Activated CD8-positive, alpha-beta T cell treated with anti-CD3 and anti-CD28 coated beads for 36 hours (primary cell): ENCODE results near the gene ISLR. TPM values are rescaled to one million over a fixed set of nuclear protein-coding genes. Genes with fewer than 3 reads are reported as not detected.
A peak's percentile ranks its signal among the peaks of the same experiment; 100 is the strongest.

ENCODE experiments used
- ATAC-seq: fragments of 200-7000 bp; cut with Tn5 transposase; one replicate; pipeline ENCODE4 v1.10.0; 2021; ENCODE audit warnings: mild to moderate bottlenecking, moderate library complexity
- CTCF ChIA-PET: fragments of 350-600 bp; sonication (Branson Sonifier 250); formaldehyde crosslinking; loops from one replicate; lab custom pipeline; 2021; ENCODE audit warnings: antibody characterized with exemption; lab: Charles Lee
- POLR2A ChIA-PET: fragments of 350-600 bp; sonication (Branson Sonifier 250); formaldehyde crosslinking; loops from one replicate; lab custom pipeline; 2021; ENCODE audit warnings: antibody characterized with exemption; lab: Charles Lee
- DNase-seq: peaks from one replicate; pipeline ENCODE4 v3.0.0-alpha.2; 2020
- H3K27ac Mint-ChIP-seq: one replicate; pipeline ENCODE4 v1.8.0; 2021; ENCODE audit warnings: mild to moderate bottlenecking, mixed read lengths
- H3K27me3 Mint-ChIP-seq: one replicate; pipeline ENCODE4 v1.8.0; 2021; ENCODE audit warnings: mixed read lengths
- H3K36me3 Mint-ChIP-seq: one replicate; pipeline ENCODE4 v1.8.0; 2021; ENCODE audit warnings: low read depth, mixed read lengths
- H3K4me1 Mint-ChIP-seq: one replicate; pipeline ENCODE4 v1.8.0; 2021; ENCODE audit warnings: low read depth, mixed read lengths
- H3K4me3 Mint-ChIP-seq: one replicate; pipeline ENCODE4 v1.8.0; 2021; ENCODE audit warnings: mild to moderate bottlenecking, moderate library complexity, mixed read lengths
- H3K9me3 Mint-ChIP-seq: one replicate; pipeline ENCODE4 v1.8.0; 2021; ENCODE audit warnings: mixed read lengths
- intact Hi-C: fragments of 100-400 bp; cut with micrococcal nuclease; formaldehyde crosslinking; loops from one replicate; pipeline ENCODE4 v1.10.0; 2022
- total RNA-seq, 2 experiments: library from RNA; stranded (reverse); gene quantifications; one replicate each; pipeline ENCODE4 v1.2.3, GENCODE V29; 2021
- TF ChIP-seq, protein P1 (sequence below): fragments of 200-600 bp; IDR thresholded peaks from one replicate; pipeline ENCODE4 v1.8.0; 2022; ENCODE audit warnings: antibody characterized with exemption, mild to moderate bottlenecking

ISLR gene, protein sequence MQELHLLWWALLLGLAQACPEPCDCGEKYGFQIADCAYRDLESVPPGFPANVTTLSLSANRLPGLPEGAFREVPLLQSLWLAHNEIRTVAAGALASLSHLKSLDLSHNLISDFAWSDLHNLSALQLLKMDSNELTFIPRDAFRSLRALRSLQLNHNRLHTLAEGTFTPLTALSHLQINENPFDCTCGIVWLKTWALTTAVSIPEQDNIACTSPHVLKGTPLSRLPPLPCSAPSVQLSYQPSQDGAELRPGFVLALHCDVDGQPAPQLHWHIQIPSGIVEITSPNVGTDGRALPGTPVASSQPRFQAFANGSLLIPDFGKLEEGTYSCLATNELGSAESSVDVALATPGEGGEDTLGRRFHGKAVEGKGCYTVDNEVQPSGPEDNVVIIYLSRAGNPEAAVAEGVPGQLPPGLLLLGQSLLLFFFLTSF
- total RNA-seq: not detected

GRCh38 chr15:74173380-74174218 is at the start of gene ISLR:
TSS of gene ISLR (plus strand) at chr15:74173710. CDS start at chr15:74174859, 1,149 bp downstream.
- TF ChIP-seq, protein P1, sequence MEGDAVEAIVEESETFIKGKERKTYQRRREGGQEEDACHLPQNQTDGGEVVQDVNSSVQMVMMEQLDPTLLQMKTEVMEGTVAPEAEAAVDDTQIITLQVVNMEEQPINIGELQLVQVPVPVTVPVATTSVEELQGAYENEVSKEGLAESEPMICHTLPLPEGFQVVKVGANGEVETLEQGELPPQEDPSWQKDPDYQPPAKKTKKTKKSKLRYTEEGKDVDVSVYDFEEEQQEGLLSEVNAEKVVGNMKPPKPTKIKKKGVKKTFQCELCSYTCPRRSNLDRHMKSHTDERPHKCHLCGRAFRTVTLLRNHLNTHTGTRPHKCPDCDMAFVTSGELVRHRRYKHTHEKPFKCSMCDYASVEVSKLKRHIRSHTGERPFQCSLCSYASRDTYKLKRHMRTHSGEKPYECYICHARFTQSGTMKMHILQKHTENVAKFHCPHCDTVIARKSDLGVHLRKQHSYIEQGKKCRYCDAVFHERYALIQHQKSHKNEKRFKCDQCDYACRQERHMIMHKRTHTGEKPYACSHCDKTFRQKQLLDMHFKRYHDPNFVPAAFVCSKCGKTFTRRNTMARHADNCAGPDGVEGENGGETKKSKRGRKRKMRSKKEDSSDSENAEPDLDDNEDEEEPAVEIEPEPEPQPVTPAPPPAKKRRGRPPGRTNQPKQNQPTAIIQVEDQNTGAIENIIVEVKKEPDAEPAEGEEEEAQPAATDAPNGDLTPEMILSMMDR: no peak
- Mint-ChIP-seq H3K4me3 (no peak within 1 kb of the TSS), H3K27ac (no peak within 1 kb of the TSS), H3K27me3 (no peaks in the 10 kb centered on the region), H3K9me3 (no peaks in the 10 kb centered on the region), H3K36me3 (no peaks in the 10 kb centered on the region), H3K4me1 (no peaks in the 10 kb centered on the region)
- POLR2A ChIA-PET: interaction anchor here (1.1 kb wide), 1 partner anchor 136 kb away, joined by 3 read pairs; no protein-coding TSS in a partner anchor
- ATAC-seq: no peak
- CTCF ChIA-PET: no interaction called here
- DNase-seq: no peak
- intact Hi-C loops: no loop called here

DNA sequence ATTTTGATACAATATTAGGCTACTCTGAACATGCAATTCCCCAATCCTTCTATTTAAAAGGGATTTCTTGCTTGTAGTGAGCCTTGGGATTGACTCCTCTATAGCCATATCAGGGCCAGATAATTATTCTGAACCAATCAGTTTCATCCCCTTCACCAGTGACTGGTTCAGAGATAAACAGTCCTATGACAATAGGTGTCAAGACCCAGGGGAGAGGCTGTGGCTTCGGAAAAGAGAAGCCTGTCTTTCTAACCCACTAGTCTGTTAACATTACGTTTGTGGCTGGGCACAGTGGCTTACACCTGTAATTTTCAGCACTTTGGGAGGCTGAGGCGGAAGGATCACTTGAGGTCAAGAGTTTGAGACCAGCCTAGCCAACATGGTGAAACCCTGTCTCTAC is 49.3 kb upstream of the ISLR start:
- no peaks in the 10 kb centered on the region for H3K9me3 Mint-ChIP-seq
- no peaks in the 10 kb centered on the region for H3K36me3 Mint-ChIP-seq
- CTCF ChIA-PET: interaction anchor here (1.3 to 2.3 kb wide), 2 partner anchors 183 to 198 kb away, joined by 4 to 9 read pairs; no protein-coding TSS in a partner anchor
- TF ChIP-seq, protein P1: no peak
- no peak overlapping the region for H3K4me3 Mint-ChIP-seq
- POLR2A ChIA-PET: no interaction called here
- peaks cover 4% of the 10 kb centered on the region for H3K4me1 Mint-ChIP-seq
- H3K27ac Mint-ChIP-seq: no peak overlapping the region
- intact Hi-C loops: loop anchor here (10.0 kb wide), 1 partner anchor 181 kb away; no protein-coding TSS in a partner anchor
- ATAC-seq (no peak), DNase-seq (no peak)
- H3K27me3 Mint-ChIP-seq: peaks cover 31% of the 10 kb centered on the region

DNA sequence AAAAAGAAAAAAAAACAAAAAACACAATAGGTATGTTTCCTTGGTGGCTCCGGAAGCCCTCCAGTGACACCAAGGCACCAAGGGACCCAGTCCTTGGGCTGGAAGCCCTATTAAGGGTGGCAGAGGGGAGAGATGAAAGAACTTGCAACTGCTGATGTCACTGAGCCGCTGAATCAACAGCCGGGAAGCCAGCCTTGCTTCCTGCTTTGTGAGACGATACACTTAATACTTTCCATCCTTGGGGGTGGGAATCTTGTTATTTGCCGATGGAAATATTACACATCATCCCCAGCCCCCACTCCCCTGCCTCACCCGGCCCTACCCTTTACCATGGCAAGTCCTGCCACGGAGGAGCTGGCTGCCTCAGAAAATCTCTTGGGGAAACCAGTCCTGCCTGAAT is 48.8 kb upstream of the ISLR start:
- CTCF ChIA-PET: interaction anchor here (1.1 to 2.2 kb wide), 4 partner anchors 7 to 198 kb away, joined by 3 to 17 read pairs (median 6); no protein-coding TSS in a partner anchor
- intact Hi-C loops: loop anchor here (5.0 to 10.0 kb wide), 2 partner anchors 180 to 198 kb away; no protein-coding TSS in a partner anchor
- no peak overlapping the region for H3K4me3 Mint-ChIP-seq

GRCh38 chr15:74127255-74127953 is 46.1 kb upstream of the ISLR start:
- peak; percentile 92 for DNase-seq
- H3K4me3 Mint-ChIP-seq: no peak overlapping the region
- H3K4me1 Mint-ChIP-seq: peaks cover 17% of the 10 kb centered on the region
- peak; percentile 92 for ATAC-seq
- POLR2A ChIA-PET: interaction anchor here (1.4 to 1.6 kb wide), 2 partner anchors 47 to 188 kb away, joined by 3 to 4 read pairs; no protein-coding TSS in a partner anchor
- no peaks in the 10 kb centered on the region for H3K36me3 Mint-ChIP-seq
- intact Hi-C loops: loop anchor here (5.0 to 10.0 kb wide), 2 partner anchors 177 to 195 kb away; no protein-coding TSS in a partner anchor
- H3K27ac Mint-ChIP-seq: no peak overlapping the region
- H3K9me3 Mint-ChIP-seq: no peaks in the 10 kb centered on the region
- CTCF ChIA-PET: interaction anchor here (0.9 to 3.4 kb wide), 11 partner anchors 10 to 204 kb away, joined by 3 to 67 read pairs (median 4); partner anchors contain the start of gene STRA6
- TF ChIP-seq, protein P1: peak; percentile 93
- H3K27me3 Mint-ChIP-seq: peaks cover 60% of the 10 kb centered on the region

More for the DNA sequence above, 48.8 kb upstream of the ISLR start:
- DNase-seq (no peak), ATAC-seq (no peak)
- peaks cover 36% of the 10 kb centered on the region for H3K27me3 Mint-ChIP-seq
- H3K27ac Mint-ChIP-seq: no peak overlapping the region
- TF ChIP-seq, protein P1: no peak
- H3K4me1 Mint-ChIP-seq: peaks cover 8% of the 10 kb centered on the region
- no peaks in the 10 kb centered on the region for H3K9me3 Mint-ChIP-seq
- H3K36me3 Mint-ChIP-seq: no peaks in the 10 kb centered on the region
- POLR2A ChIA-PET: no interaction called here
